ENCODE measurements around the gene JAKMIP1. TPM values are rescaled to one million over a fixed set of nuclear protein-coding genes. Genes with fewer than 3 reads are reported as not detected.

JAKMIP1 gene
- total RNA-seq, 4 donors from 2014 or later = 0.67 to 1.3 (median 1.1) TPM

DNA sequence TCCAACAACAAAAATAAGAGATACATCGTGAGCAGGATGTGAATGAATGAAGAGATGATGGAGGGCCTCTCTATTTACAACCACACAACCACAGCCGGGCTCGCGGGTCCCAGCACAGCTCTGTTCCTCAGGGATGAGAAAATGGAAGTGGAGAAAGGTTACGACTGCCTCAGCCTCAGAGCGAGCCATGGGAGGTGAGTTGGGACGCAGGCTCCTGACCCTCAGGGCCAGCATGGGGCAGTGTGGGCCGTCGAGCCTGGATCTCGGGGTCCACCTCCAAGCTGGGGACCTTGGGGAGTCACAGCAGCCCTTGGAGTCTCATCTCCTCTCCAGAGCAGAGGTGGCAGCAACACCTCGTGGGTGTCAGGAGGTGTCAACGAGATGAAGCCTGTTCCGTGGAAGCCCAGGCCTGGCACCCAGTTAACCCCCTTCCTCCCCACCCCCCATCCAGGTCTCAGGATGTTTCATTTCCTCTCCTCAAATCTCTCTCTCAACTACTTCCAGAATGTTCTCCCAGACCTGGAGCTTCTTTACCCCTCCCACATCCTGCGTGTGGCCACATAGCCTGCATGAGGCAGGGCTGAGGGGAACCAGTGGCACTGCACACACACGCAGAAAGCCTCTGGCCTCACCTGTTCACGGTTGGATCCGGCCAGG, 208.1 kb downstream of the JAKMIP1 start:
- TF ChIP-seq, protein P1, sequence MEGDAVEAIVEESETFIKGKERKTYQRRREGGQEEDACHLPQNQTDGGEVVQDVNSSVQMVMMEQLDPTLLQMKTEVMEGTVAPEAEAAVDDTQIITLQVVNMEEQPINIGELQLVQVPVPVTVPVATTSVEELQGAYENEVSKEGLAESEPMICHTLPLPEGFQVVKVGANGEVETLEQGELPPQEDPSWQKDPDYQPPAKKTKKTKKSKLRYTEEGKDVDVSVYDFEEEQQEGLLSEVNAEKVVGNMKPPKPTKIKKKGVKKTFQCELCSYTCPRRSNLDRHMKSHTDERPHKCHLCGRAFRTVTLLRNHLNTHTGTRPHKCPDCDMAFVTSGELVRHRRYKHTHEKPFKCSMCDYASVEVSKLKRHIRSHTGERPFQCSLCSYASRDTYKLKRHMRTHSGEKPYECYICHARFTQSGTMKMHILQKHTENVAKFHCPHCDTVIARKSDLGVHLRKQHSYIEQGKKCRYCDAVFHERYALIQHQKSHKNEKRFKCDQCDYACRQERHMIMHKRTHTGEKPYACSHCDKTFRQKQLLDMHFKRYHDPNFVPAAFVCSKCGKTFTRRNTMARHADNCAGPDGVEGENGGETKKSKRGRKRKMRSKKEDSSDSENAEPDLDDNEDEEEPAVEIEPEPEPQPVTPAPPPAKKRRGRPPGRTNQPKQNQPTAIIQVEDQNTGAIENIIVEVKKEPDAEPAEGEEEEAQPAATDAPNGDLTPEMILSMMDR (IDR thresholded peaks at IDR 0.05) = no peak
- TF ChIP-seq POLR2A (IDR thresholded peaks at IDR 0.05) = no peak
- WGBS, 2 donors = 63% methylated on average over 10 to 13 of the region's 17 CpGs
- peaks cover 0 to 86% (median 0%) of the 10 kb centered on the region in 4 donors for H3K27me3 ChIP-seq
- no peaks in the 10 kb centered on the region for H3K36me3 ChIP-seq
- peaks cover 0 to 6% (median 0%) of the 10 kb centered on the region in 3 donors for H3K4me1 ChIP-seq
- H3K27ac ChIP-seq = no peak overlapping the region
- no peaks in the 10 kb centered on the region for H3K9me3 ChIP-seq
- no peak overlapping the region for H3K4me3 ChIP-seq
- intact Hi-C loops (cut with DNase I) = loop anchor here (10.0 kb wide), 1 partner anchor 333 kb away; no protein-coding TSS in a partner anchor
- no peak for DNase-seq

DNA sequence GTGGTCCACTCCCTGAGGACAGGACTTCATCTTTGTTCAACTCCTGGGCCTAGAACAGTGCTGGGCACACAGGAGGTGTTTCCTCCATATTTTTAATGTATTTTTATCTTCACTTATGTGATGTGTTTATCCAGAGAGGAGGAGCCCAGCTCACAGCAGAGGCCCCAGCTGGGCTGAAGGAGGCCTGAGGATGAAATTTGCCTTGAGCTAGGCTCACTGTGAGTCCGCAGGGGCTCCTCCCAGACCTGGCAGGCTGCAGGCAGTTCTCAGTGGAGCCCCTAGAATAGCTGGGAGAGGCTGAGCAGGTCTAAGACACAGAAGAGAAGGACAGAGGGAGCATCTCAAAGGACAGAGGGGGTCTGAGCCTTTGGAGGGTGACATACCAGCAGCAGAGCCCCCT, 208.9 kb downstream of the JAKMIP1 start:
- Histone ChIP-seq H3K36me3 (no peaks in the 10 kb centered on the region), H3K9me3 (no peaks in the 10 kb centered on the region), H3K4me1 (peaks cover 0 to 6% (median 0%) of the 10 kb centered on the region in 3 donors), H3K4me3 (no peak overlapping the region), H3K27ac (no peak overlapping the region), H3K27me3 (peaks cover 0 to 77% (median 0%) of the 10 kb centered on the region in 4 donors)
- WGBS, 2 donors = no CpG with 5 or more reads among the region's 1 CpG
- no peak for DNase-seq
- no peak for TF ChIP-seq POLR2A (IDR thresholded peaks at IDR 0.05)
- TF ChIP-seq, protein P1 (IDR thresholded peaks at IDR 0.05) = no peak
- intact Hi-C loops (cut with DNase I) = loop anchor here (10.0 kb wide), 1 partner anchor 333 kb away; no protein-coding TSS in a partner anchor

DNA sequence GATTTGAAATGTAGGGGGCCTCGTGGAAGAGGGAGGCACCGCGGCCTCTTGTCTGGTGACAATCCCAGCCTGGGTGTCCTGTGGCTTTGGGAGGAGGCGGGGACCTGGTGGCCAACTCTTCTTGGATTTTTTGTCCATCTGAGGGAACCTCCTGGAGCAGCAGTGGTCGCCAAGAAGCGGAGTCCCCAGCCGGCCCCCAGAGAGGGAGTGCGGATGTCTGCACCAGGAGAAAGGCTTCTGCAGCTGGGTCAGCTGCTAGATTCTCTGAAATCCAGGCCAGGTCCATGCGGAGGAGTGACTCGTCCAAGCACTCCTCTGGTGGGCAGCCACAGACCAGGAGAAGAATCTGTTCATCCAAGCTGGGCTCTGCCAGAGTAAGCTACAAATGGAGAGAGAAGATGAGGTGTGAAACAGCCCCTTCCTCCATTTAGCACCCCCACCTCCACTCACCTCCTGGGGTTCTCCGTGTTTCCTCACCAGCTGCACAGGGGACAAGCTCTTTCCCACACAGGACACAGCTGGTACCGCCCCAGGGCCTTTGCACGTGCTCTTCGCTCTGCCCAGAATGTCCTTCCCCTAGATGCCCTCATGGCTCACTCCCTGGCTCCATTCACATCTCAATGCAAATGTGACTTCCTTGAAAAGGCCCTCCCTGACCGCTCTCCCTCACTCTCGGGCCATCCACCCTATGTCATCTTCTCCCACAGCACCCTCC, 209.7 kb downstream of the JAKMIP1 start:
- no peak for TF ChIP-seq POLR2A (IDR thresholded peaks at IDR 0.05)
- TF ChIP-seq, protein P1 (IDR thresholded peaks at IDR 0.05) = no peak
- DNase-seq = no peak
- Histone ChIP-seq H3K4me3 (no peak overlapping the region), H3K4me1 (peaks cover 0 to 6% (median 0%) of the 10 kb centered on the region in 3 donors), H3K27ac (no peak overlapping the region), H3K36me3 (no peaks in the 10 kb centered on the region), H3K9me3 (no peaks in the 10 kb centered on the region), H3K27me3 (peaks cover 0 to 70% (median 0%) of the 10 kb centered on the region in 4 donors)
- intact Hi-C loops (cut with DNase I) = loop anchor here (10.0 kb wide), 1 partner anchor 334 kb away; no protein-coding TSS in a partner anchor
- 82 to 86% methylated on average over 9 to 12 of the region's 16 CpGs for WGBS, 2 donors

DNA sequence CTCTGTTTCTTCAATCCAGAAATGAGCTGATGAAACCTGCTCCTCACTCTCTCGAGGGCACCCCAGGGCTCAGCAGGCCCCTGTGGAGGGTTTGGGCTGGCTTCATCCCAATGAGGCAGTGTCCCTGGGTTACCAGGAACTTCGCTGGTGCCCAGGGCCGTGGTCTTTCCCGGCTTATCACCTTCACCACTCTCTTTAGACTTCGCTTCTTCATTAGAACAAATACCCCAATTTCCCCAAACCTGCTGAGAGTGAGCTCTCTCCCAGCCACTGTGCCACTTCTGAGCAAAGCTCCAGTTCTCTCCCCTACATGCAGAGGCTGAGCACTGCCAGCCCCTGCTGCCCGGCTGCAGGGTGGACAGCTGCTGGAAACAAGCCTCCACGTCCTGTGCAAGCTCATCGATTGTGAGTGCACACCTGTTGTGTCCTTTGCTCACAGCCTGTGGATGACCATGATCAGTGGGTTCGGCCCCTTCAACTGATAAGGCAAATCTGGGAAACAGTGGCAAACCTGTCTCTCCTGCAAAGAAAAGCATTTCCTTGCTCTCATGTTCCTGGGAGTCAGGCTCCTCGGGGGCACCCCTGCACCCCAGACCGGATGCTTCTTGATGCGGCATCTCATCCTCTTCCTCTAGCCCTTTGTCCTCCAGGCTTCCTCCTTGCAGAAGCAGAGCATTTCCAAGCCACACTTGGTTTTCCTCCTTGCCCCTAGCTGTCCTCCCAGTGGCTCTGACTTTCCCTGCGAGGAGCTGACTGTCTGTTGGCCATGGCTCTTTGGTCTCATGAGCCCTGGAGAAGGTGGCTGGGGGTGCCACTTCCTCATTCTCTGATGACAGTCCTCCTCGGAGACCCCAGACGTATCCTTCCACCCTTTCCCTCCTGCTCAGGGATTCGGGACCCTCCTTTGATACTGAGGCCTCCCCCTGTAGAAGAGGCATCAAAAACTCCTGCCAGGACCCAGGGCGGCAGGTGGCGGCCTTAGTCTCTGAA, 210.8 kb downstream of the JAKMIP1 start:
- peaks cover 0 to 60% (median 0%) of the 10 kb centered on the region in 4 donors for H3K27me3 ChIP-seq
- no peaks in the 10 kb centered on the region for H3K36me3 ChIP-seq
- H3K4me1 ChIP-seq = peaks cover 0 to under 1% (median 0%) of the 10 kb centered on the region in 3 donors
- TF ChIP-seq, protein P1 (IDR thresholded peaks at IDR 0.05) = no peak
- TF ChIP-seq POLR2A (IDR thresholded peaks at IDR 0.05) = no peak
- DNase-seq = no peak
- intact Hi-C loops (cut with DNase I) = loop anchor here (10.0 kb wide), 1 partner anchor 335 kb away; no protein-coding TSS in a partner anchor
- peaks cover 0 to 5% (median 0%) of the 10 kb centered on the region in 3 donors for H3K9me3 ChIP-seq
- 70 to 72% methylated on average over 17 to 18 of the region's 18 CpGs for WGBS, 2 donors
- no peak overlapping the region for H3K4me3 ChIP-seq
- no peak overlapping the region for H3K27ac ChIP-seq

Data from esophagus squamous epithelium (tissue), 5 donors.